HG03280 (cell line): ENCODE measurements around the gene MBD5.

Experiments
- ATAC-seq: cut with Tn5 transposase; IDR thresholded peaks from one replicate; pipeline ENCODE4 v1.9.1; 2021; ENCODE audit warnings: mild to moderate bottlenecking, moderate library complexity; ENCODE audit not compliant: unreplicated experiment

MBD5 gene

DNA sequence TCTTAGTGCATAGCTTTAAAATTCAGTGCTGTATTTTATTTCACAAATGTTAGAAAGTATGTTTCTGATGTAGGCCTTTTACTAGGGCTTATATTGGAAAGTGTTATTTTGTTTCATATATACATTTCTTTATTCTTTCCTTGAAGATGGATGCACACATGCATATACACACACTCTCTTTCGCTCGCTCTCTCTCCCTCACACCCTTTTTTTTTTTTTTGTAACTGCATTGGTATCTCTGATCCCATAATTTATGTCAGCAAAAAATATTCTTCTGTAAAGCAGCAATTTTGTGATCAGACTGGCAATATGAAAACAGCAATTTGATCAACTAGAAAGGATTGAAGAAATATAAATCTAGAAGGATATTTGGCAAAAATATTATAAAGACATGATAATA, 2.0 kb downstream of the MBD5 start:
- no peak for ATAC-seq

DNA sequence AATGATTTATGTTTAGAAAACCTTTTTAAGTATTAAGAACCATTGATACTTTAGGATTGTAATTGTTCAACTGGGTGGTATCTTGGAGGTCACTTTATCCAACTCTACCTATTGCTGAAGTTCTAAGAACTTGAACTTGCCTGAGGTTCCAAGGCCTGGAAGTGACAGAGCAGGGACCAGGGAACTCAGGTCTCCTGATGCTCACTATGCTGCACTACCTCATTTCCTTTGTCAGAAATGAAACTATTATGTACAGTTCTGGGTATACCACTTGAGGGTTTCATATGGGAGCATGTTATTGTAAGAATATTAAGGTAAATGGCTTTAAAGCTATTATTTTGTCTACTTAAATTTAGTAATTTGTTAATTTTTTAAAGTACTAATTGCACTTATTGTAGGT, 3.0 kb downstream of the MBD5 start:
- ATAC-seq, result peak; percentile 23

DNA sequence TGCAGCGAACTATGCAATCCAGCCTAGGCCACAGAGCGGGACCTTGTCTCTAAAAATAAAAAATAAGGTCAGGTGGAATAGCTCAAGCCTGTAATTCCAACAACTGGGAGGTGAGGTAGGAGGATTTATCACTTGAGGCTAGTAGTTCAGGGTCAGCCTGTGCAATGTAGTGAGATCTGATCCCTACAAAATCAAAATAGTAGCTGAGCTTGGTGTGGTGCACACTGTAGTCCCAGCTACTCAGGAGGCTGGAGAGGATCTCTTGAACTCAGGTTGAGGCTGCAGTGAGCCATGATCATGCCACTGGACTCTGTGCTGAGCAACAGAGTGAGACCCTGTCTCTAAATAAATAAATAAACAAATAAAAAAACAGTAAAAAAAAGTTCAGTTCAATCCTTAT, 5.7 kb downstream of the MBD5 start:
- no peak for ATAC-seq

DNA sequence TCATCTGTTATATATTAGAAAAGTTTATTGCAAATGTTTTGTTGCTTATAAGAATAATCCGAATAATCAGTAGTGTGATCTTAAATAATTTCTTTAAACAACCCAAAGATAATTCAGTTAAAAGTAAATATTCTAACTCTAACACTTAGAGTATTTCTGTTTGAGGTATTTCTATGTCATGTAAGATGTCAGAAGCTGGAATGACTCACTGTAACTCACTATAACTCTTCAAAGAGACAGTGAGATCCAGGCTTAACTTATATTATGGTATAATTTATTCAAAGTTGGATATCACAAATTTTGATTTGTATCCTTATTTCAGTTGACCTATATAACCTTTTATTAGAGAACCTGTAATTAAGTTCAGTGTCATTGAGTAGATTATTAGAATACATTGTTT, 6.9 kb downstream of the MBD5 start:
- ATAC-seq, result no peak

DNA sequence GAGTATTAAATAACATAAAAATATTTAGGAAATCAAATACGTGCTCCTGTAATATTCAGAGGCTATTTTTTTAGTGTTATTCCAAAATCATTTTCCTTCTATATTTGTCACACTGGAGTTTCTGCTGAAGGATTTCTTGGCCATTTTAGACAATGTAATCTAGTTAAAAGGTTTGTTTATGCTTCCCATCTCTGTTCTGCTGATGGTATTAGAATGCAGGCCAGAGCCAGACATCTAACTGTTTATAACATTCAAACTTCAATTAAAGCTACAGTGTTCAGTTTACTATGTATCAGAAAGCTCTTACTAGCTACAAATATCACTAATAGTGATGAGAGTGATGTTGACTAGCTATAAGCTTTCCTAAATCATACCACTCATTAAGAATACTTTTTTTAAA, 7.9 kb downstream of the MBD5 start:
- ATAC-seq, result no peak

DNA sequence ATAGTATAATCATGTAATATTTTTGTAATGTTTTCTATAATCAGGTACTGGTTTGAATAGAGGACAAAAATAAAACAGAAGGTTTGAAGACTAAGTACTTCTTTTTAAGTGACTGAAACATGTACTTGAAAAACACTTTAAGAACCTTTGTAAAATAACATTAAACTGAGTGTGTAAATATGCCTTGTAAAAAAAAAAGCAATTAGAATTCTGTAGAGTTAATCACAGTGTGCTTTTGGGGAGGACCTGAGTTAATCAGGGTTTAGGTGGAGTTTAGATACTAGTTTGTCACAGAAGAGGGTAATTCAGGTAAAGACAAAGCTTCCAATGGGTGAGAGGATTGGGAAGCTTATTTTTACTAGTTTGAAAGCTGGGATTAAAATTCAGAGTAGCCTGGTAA, 10.3 kb downstream of the MBD5 start:
- no peak for ATAC-seq

DNA sequence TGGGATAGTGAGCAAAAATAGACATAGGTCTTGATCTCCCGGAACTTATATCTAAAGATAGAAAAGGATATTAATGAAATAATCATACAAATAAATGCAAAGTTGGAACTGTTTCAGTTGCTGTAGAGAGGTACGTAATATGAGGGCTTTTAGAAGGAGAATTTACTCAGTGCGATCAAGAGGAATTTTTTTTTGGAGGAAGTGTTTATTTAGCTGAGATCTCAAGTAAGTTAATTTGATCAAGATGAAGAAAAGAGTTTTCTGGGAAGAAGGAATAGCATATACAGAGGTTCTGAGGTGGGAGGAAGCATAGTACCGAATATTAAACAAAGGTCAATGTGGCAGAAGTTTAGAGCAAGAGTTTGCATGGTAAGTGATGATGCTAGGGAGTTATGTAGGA, 11.3 kb downstream of the MBD5 start:
- ATAC-seq, result no peak

DNA sequence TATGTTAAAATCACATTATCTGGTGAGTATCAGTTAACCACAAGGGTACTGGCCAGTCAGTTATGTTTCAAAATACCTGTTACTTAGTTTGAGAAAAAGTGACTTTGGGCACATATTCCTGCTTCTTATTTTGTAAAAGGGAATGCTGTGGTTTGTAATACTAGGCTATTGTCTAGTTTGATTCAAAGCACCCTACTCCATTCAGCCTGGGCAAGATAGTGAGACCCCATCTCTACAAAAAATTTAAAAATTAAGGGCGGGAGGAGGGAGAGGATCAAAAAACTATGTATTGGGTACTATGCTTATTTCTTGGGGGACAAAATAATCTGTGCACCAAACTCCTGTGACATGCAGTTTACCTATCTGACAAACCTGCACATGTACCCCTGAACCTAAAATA, 18.9 kb downstream of the MBD5 start:
- ATAC-seq, result no peak

DNA sequence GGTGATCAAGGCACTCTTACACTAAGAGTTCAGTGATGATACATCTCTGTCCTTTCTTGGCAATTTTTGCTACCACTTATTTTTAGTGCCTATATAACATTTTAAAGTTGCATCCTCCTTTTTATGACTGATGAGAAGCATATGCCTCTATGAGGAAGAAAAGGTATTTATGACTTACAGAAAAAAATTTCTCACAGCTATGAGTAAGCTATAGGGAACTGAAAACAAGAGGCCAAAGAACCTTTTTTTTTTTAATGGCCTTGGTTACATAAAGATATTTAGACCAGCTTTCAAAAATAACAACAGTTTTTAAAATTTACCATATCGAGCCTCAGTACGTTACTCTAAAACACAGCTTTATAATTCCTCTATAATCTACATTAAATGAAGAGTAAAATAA, 21.3 kb downstream of the MBD5 start:
- peak; percentile 78 for ATAC-seq

DNA sequence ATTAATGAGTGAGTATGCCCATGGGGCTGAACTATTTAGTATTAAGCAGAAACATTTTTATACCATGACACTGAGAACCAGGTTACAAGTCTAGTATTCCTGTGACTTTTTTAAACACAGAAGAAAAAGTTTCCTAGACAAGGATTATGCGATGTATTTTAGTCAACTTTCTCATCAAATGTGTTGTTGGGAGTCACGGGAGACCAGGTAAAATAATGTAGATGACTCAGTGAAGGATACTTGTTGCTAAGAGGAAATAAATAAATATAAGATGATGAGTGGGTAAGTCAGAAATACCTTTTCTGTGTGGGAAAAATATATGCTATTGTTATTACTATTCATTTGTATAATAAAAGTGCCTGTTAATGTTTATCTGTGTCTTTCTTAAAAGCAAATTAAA, 23.4 kb downstream of the MBD5 start:
- no peak for ATAC-seq

DNA sequence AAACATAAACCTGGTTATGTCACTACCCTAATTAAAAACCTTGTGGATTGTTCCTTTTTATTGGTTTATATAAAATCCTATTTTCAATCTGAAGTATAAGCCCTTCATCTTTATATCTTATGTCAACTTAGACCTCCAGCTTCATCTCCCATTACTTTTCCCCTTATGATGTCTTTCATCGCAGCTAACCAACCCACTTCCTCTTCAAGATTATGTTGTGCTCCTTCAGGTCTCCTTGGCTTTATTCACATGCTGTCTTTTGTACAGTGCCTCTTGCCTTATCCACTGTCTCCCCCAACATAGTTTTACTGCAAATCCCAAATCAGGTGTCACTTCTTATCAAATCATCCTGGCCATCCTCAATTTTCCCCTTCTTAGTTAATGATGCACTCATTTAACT, 25.9 kb downstream of the MBD5 start:
- no peak for ATAC-seq

DNA sequence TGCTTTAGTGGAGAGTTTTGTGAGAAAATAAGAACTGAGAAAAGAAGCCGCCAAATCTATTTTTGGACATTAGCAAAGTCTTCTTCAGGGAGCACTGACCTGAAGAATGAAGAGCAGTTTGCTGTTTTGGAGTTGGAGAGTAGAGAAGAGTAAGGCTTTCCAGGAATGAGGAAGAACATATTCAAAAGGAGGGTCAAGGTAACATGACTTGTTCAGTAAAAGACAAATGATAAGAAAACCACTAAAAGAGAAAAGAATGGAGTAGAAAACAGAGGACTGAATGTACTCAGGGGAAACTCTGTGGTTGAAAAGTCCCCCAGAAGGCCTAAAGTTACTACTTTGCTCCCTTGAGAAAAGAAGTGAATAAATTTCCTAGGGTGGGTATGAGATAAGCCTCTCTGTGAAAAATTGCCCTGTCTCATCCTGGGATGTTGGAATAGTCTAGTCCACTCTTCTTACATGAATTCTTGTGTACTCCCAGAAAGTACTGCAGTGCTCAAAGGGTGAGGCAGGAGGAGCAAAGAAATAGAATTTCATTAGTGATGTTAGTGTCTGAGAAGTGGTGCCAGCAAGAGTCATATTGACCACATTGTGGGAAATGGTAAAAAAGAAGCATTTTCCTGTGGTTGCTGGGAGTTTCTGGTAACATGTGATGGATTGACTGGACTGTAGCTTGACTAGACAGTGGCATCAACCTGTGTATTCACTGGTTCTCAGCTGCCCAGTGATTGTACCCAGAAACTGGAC, 27.8 kb downstream of the MBD5 start:
- peak; percentile 53 for ATAC-seq

DNA sequence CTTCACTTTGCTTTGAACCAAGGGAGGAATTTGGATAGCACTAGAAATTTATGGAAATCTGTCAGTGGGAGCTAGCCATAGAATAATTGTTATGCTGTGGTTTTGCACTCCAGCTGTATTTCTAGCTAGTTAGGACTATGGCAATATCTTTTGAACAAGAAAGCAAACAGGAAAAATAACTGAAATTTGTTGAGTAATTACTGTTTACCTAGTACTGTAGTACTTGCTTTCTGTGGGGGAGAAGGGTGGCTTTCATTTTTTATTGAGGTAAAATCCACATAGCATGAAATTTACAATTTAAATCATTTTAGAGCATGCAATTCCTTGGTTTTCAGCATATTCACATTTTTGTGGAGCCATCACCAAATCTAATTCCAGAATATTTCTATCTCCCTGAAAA, 28.4 kb downstream of the MBD5 start:
- no peak for ATAC-seq

DNA sequence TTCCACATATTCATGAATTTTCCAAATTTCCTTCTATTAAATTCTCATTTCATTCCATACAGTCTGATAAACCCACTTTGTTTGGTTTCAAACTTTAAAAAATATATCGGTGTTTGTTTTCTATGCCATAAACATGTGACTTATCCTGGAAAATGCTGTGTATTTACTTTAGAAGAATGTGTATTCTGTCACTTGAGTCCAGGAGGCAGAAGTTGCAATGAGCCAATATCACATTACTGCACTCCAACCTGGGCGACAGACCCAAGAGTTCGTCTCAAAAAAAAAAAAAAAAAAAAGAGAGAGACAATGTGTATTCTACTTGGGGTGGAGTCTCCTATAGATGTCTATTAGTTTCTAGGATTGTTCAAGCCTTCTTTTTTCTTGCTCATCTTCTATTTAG, 31.8 kb downstream of the MBD5 start:
- ATAC-seq, result no peak

DNA sequence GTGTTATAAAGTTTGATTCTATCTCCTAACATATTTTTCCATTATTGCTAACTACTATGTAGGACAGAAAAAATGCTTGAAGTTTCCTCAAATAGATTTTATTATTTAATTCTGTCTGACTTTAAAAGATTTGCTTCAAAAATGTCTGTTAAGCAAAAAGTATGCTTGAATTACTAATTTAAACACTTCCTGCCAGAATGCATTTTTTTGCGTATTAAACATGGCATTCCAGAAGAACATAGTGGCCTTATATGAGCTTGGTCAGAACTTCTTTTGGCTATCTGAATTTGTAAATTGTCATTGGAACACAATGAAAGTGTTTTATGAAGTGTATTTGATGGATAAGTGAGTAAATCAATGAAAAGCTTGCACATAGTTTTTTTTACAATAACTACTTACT, 37.8 kb downstream of the MBD5 start:
- no peak for ATAC-seq

DNA sequence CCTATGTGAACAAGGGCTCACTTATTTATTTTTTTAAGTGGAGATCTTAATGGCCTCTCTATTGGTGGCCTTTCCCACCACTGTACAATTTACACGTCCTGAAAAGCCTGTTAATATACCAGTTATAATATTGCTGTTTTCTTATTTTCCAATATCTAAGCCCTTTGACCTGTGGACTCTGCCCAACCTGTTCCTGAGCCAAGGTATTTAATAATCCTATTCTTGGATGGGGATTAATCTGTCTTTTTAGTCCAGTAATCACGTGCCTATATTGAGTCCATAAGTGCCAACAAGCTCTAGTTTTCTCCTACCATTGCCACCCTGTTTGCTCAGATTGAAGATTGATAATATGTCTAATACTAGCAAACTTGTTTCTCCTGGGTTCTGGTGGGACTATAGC, 42.7 kb downstream of the MBD5 start:
- no peak for ATAC-seq

DNA sequence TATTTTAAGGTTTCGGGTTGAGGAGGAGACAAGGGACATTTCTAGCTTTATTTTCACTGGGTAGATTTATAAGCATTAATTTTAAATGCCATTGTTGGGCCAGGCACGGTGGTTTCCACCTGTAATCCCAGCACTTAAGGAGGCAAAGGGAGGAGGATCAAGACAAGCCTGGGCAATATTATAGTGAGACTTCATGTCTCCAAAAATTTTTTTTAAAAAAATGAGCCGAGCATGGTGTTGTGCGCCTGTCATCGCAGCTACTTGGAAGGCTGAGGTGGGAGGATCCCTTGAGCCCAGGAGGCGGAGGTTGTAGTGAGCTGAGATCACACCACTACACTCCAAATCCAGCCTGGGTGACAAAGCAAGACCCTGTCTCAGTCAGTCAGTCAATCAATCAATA, 45.0 kb downstream of the MBD5 start:
- ATAC-seq, result no peak

DNA sequence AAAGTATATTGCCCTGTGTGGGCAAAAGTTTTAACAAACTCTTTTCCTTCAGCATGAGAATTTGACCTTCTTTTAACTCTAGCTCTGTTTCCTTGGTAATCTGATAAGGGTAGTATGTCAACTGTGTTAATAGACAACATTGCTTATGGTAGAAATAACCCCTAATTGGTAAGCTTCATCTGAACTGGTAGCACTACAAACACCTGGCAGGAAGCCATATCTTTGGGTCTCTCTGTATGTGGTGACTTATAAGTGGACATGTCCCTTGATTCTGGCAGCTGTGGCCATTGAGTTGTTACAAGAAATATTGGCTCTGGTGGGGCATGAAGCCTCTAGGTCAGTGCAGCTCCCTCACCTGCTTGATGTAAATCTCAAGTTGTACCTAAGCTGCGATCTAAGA, 46.9 kb downstream of the MBD5 start:
- ATAC-seq, result no peak

DNA sequence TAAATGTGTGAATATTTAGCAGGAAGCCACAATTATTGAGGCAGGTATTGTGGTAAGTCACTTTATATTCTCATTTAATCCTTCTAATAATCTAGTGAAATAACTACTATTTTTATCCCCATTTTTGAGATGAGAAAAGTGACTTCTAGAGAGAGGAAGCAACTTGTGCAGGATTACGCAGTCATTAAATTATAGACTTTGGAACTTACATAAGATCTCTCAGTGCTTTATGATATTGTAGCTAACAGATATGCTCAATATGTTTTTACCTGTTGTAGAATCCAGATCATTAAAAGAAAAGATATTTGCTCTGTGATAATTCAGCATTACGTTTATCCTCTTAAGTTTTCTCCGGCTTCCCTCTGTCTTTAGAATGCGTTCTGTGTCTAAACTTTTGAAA, 50.5 kb downstream of the MBD5 start:
- no peak for ATAC-seq

DNA sequence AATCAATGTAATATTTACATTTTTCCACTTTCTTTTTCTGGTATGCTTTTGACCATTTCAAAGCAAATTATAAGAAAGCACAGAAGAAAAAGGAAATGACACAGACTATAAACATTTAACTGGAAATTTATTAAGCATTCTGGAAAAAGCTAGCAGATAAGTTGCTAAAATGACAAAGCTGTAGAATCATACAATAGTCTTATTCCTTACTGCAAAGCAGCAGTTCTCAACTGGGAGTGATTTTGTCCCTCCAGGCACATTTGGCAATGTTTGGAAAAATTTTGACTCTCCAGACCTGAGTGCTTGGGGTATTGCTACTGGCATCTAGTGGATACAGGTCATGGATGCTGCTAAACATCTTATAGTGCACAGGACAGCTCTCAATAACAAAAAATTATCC, 75.1 kb downstream of the MBD5 start:
- ATAC-seq, result no peak

DNA sequence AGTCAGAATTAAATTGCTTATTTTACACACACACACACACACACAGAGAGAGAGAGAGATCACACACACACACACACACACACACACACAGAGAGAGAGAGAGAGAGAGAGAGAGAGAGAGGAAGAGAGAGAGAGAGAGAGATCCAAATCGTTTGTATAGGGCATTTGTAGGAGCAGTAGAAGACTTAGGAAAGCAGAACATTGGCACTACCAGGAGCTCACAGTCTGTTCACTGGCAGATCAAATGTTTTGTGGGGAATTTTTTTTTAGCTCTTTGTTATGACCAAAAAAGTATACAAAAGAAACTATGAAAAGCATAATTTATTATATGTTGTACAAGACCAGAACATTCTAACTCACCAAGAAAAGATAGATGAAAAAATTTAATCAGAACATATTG, 81.8 kb downstream of the MBD5 start:
- no peak for ATAC-seq

DNA sequence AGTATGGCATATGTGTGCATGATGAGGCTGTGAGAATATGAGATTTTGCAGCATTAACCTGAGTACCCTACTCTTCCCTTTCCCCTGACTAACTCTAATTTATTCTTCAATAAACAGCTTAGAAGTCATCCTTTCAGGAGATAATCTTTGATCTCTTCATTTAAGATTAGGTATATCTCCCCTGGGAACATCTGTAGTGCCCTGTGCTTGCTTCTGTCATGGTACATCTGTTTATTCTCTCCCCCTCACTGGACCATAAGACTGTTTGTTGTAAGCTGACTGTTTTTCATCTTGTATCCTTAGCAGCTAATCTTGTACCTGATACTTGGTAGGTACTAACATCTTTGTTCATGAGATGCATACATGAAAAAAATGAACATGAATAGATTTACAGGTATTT, 83.1 kb downstream of the MBD5 start:
- no peak for ATAC-seq

DNA sequence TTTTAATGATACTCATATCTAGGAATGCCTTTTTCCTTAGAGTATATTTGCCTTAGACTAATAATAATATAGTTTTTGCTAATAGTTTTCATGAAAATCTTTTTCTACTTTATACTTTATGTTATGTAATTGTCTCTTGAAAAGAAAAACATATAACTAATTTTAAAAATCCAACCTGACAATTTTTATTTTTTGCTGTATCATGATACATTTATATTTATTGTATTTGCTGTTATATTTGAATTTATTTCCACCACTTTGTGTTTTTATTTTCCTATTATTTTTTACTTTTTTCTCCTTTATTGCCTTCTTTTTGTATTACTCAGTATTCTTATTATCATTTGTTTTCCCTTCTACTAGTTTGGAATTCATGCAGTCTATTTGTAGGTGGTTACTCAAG, 85.4 kb downstream of the MBD5 start:
- no peak for ATAC-seq

DNA sequence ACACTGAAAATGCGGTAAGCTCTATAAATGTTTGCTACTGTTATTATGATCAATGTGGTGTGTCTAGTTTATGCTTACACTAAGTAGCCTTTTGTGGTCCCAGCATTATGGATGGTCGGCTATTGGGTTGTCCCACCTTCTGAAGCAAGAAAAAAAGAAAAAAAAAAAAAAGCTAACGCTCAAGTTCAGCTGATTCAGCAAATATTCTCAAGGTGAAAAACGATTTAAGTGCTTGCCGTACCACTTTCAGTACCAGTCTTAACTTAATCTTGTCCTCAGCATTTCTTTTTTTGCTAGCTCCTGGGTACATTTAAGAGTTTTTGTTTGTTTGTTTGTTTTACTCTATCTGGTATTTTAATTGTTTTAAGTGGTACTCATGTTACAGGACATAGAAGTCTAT, 87.5 kb downstream of the MBD5 start:
- no peak for ATAC-seq
